HG02973 (cell line): ENCODE measurements around the gene MAP7D2.
A peak's percentile ranks its signal among the peaks of the same experiment; 100 is the strongest.
"Not testable (repeated sequence)": the region's sequence is repeated elsewhere in the genome, so short reads cannot be mapped to it uniquely, and the experiment has no call there.

ENCODE experiments used
- ATAC-seq: cut with Tn5 transposase; IDR thresholded peaks from one replicate; pipeline ENCODE4 v1.9.1; 2021; ENCODE audit warnings: moderate library complexity; ENCODE audit not compliant: unreplicated experiment

MAP7D2 gene

GRCh38 chrX:20116577-20117240, at the start of gene MAP7D2:
MAP7D2 (minus strand) TSS chrX:20116907; CDS start chrX:20116879, 28 bp downstream.
- no peak for ATAC-seq

- ATAC-seq: not testable (repeated sequence)
Observed at GRCh38 chrX:20162516-20162915, 45.8 kb upstream of the MAP7D2 start.

GRCh38 chrX:20159797-20160385, 43.2 kb upstream of the MAP7D2 start:
- ATAC-seq: no peak

GRCh38 chrX:20151689-20152088, 35.0 kb upstream of the MAP7D2 start:
- ATAC-seq: no peak

GRCh38 chrX:20149326-20149725, 32.6 kb upstream of the MAP7D2 start:
- no peak for ATAC-seq

- ATAC-seq: no peak
Observed at GRCh38 chrX:20147561-20147960, 30.9 kb upstream of the MAP7D2 start.

- ATAC-seq: no peak
Observed at GRCh38 chrX:20144491-20144890, 27.8 kb upstream of the MAP7D2 start.

GRCh38 chrX:20143561-20143960, 26.9 kb upstream of the MAP7D2 start:
- ATAC-seq: no peak

- no peak for ATAC-seq
Observed at GRCh38 chrX:20143111-20143510, 26.4 kb upstream of the MAP7D2 start.

- peak; percentile 97 for ATAC-seq
Observed at GRCh38 chrX:20141281-20142220, 24.8 kb upstream of the MAP7D2 start, which contains the start of gene EIF1AX. EIF1AX (minus strand) TSS chrX:20141838; CDS start chrX:20141640, 198 bp downstream.

GRCh38 chrX:20140420-20140819, 23.7 kb upstream of the MAP7D2 start:
- no peak for ATAC-seq

GRCh38 chrX:20139966-20140365, 23.3 kb upstream of the MAP7D2 start:
- ATAC-seq: no peak

GRCh38 chrX:20135944-20136343, 19.2 kb upstream of the MAP7D2 start:
- no peak for ATAC-seq

GRCh38 chrX:20132666-20133065, 16.0 kb upstream of the MAP7D2 start:
- ATAC-seq: no peak

GRCh38 chrX:20130357-20130756, 13.7 kb upstream of the MAP7D2 start:
- ATAC-seq: no peak

- ATAC-seq: no peak
Observed at GRCh38 chrX:20129547-20129946, 12.8 kb upstream of the MAP7D2 start.

GRCh38 chrX:20128670-20129069, 12.0 kb upstream of the MAP7D2 start:
- no peak for ATAC-seq

- ATAC-seq: not testable (repeated sequence)
Observed at GRCh38 chrX:20127440-20127839, 10.7 kb upstream of the MAP7D2 start.

- ATAC-seq: not testable (repeated sequence)
Observed at GRCh38 chrX:20126833-20127232, 10.1 kb upstream of the MAP7D2 start.

- ATAC-seq: no peak
Observed at GRCh38 chrX:20124964-20125363, 8.3 kb upstream of the MAP7D2 start.

- no peak for ATAC-seq
Observed at GRCh38 chrX:20118065-20118824, 1.5 kb upstream of the MAP7D2 start.
